ENCODE data around the gene ATAD3C.

The ATAD3C gene

DNA sequence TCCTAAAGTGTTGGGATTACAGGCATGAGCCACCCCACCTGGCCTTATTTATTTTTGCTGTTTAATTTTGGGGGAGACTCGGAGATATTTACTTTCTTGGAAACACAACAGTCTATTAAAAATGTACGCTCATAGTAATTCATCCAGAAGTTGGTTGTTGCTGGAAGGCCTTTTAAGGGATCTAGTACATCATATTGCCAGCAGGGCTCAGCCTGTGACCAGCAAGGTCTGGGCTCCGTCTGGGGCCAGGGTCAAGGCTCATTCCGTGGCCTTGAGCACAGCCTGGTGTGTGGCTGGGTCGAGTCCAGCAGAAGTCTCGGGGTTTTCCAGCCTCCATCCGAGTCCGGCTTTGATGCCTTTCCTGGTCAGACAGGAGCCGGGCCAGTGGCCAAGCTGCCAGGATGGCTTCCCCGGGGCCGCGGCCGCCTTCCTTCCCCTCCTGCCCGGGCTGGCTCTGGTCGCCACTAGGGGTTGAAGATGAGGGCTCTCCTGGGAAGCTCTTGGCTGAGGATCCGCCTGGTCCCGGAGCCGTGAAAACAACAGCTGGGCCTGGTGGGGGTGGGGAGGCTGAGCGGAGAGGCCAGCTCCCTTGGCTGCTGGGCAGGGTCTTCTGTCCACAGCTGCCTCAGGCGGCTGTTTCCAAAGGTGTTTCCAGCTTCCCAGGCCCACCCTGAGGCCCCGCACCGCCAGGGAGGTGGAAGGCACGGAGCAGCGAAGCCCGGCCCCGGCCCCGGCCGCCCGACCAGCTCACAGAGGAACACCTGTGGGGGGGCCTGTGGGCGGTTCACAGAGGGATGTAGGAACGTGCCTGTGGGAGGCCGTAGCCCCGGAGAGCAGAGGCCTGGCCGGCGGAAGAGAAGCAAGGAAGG lies 19.1 kb upstream of the ATAD3C start:
- in situ Hi-C loops (cut with MboI; ENCODE audit: low sequenced_read_pairs): no loop called here

DNA sequence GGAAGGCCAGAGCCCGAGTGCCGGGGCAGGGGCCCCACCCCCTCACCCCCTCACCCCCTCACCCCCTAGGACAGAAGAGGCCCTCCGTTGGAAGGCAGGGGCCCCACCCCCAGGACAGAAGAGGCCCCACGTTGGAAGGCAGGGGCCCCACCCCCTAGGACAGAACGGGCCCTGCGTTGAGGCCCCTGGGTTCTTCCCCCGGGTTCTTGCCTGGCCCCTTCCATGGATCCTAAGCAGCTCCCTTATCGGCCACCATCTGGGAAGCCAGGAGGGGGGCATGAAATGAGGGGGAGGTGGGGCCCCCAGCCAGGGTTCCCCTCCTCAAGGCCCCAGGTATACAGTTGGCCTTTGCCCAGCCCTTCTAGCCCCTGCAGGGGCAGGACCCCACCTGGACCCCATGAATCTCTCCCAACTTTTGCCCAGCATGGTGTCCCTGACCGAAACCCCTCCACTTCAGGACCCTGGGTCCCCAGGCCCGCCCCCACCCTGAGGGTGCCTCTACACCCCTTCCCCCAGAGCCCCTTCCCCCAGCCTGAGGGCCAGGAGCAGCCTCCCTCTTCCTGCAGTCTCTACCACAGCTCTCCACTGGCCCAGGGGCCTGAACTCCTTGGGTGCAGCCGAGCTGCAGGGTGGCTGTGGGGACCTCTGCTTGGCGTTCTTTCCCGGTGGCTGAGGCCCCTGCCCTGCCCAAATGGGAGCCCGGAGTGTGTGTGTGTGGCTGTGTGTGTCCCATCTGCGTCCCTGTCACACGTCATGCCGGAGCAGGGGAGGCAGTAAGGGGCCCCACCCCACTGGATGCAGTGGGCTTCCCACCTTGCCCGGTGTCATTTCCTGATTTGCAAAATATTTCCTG lies 18.3 kb upstream of the ATAD3C start:
- in situ Hi-C loops (cut with MboI; ENCODE audit: low sequenced_read_pairs): no loop called here

DNA sequence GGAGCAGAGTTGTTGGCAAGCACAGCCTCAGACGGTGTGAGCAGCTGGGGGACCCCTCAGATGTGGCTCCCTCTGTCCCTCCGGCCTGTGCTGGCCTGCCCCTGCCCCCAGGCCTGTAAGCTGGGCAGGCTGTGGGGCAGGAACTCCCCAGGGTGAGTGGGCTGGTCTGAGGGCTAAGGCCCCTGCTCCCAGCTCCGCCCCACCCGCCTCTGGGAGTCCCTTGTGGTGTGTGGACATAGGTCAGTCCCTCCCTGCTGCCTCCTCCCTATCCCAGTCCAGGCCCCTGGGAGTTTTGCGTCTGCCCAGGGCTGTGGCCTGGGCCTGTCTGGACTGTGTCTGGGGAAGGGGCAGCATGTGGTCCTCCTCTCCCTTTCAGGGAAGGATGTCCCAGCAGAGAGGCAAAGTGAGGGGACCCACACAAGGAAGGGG lies 17.6 kb upstream of the ATAD3C start:
- in situ Hi-C loops (cut with MboI; ENCODE audit: low sequenced_read_pairs): no loop called here

DNA sequence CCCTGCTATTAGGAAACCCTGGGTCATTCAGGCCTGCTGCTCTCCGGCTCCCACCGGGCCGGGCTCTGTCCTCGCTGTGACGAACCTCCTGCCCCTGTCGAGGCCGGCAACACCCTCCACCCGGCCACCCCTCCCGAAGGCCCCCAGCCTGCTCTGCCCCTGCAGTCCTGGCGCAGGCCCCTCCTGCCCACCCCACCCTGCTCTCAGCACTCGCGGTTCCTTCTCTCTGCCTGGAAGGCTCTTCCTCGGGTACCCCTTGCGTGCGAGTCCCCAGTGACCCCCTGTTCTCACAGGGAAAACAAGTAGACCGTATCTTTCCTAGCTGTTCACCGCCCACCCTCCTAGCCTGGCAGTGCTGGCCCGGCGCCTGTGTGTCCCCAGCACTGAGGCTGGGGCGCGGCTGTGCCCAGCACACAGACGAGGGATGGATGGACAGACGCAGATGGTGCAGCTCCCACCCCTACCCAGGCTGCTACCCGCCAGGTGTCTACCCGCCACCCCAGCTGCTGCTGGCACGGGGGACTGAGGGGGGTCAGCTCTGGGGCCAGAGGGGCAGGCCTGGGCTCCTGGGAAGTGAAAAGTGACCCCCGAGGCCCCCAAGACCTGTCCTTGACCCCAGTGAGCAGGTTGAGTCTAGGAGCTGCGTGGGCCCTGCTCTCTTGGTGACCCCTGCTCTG lies 17.1 kb upstream of the ATAD3C start:
- in situ Hi-C loops (cut with MboI; ENCODE audit: low sequenced_read_pairs): no loop called here

DNA sequence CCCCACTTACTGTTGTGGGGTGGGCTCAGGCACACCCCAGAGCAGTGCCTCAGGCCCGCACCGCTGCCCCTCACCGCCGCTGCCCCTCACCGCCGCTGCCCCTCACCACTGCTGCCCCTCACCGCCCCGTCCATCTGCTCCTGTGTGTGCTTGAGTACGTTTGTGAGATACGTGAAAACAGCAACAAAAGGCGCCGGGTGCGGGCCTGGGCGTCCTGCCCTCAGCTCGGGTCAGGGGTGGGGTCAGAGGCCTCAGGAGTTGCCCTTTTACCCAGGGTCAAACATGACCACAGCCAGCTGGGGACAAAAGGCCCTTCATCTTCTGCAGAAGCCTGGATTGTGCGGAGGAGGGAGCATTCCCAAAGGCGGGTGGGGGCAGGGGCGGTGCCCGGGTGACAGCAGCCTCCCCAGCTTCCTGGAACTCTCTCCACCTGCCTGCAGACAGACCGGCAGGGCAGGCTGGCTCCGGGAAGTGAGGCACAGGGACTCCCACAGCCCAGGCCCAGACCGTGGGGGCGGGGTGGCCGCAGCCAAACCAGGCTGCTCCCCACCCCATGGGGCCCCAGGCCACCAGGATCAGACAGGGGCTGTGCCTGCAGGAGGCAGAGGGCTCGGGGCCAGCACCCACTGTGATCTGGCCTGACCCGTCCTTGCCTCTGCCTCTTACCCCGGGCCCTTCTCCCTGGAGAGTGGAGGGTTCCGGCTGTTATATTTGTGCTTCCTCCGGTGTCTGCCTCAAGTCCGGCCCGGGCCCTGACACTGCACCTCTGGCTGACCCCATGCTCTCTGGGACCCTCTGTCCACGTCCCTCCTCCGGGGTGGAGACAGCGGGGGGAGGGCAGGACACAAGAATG lies 16.3 kb upstream of the ATAD3C start:
- in situ Hi-C loops (cut with MboI; ENCODE audit: low sequenced_read_pairs): no loop called here

DNA sequence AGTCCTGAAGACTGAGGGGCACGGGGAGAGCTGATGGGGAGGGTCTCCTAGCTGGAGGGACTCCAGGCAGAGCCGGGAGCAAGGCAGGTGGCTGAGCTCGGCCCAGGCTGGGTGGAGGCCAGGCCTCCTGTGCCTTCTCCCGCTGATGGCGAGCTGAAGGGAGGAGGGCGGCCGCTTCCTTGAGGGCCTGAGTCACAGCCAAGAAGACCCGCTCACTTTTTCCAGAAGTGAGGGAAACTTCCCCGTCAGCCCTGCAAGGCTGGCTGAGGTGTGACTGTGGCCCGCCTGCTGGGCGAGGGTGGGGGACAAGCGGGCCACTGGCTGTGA lies 15.7 kb upstream of the ATAD3C start:
- in situ Hi-C loops (cut with MboI; ENCODE audit: low sequenced_read_pairs): no loop called here

DNA sequence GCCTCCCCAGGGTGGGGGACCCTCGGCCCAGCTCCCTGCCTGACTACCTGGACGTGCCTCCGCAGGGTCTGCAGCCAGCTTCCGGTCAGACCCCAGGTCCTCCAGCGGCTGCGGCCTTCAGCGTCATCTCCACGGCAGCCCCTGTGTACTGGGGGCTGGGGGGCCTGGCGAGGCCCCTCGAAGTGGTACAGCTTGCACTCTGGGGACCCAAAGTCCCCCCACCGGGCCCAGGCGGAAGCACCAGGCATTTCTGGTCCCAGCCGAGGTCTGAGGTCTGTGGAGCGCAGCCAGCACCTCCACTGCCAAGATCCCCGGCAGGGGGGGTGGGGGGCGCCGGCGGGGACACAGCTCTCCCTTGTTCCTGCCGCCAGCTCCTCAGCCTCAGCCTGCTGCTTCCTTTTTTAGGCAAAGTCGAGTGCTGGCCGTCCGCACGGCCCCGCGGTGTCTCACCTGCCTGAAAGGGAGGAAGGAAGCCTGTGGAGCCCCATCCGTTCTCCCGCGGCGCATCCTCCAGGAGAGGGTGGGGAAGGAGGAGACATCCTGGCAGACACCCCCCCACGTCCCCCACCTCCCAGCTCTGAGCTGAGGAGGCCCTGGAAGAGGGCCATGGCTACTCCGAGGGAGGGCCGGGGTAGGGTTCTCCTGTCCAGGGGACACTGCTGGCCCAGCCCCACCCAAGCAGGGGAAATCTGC lies 15.2 kb upstream of the ATAD3C start:
- in situ Hi-C loops (cut with MboI; ENCODE audit: low sequenced_read_pairs): no loop called here

DNA sequence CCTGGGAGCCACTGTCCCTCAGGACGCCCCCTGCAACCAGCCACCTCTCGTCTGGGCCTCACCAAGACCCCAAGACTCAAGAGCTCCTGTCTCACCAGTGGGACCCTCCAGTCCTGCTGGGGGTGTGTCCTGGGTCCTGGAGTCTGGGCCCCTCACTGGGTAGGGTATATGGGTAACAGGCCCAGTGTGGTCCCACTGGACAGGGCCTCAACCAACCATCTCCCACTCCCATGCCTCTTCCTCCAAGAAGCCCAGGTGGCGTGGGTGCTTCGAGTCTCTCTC lies 14.7 kb upstream of the ATAD3C start:
- in situ Hi-C loops (cut with MboI; ENCODE audit: low sequenced_read_pairs): no loop called here

DNA sequence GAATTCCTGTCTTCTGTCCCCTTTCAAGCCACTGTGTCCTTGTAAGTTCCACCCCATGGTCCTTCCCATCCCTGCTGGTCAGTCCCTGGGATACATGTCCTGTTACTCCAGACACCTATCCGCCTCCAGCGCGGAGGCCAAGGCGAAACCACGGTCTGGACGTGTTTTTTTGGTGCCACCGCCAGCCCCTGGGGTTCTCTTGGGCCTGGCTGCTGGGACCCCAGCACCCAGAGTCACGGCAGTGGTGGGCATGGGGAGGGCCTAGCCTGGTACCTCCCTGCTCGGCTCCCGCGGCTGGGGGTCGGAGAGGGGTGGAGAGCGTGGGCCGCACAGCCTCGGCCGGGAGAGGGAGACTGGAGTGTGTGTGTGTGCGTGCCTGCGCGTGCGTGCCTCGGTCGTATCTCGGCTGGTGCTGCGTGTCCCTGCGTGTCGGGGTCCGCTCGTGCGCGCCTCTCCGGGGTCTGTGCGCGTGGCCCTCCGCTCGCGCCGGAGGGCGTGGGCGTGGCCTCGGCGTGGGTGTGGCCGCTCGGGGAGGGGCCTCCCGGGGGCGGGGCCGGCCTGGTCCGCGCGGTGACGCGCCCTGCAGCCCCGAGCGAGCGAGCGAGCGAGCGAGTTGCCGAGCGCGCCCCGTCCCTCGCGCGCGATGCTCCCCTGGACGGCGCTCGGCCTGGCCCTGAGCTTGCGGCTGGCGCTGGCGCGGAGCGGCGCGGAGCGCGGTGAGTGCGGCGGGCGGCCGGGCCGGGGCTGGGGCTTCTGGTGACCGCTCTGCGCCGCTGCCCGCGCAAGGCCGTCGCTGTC lies 14.2 kb upstream of the ATAD3C start, which contains the start of gene VWA1:
Gene VWA1, plus strand, starts transcription at position 585 of the 798 bp plus-strand sequence. Its CDS starts 59 bp downstream, at position 644.
- in situ Hi-C loops (cut with MboI; ENCODE audit: low sequenced_read_pairs): no loop called here

DNA sequence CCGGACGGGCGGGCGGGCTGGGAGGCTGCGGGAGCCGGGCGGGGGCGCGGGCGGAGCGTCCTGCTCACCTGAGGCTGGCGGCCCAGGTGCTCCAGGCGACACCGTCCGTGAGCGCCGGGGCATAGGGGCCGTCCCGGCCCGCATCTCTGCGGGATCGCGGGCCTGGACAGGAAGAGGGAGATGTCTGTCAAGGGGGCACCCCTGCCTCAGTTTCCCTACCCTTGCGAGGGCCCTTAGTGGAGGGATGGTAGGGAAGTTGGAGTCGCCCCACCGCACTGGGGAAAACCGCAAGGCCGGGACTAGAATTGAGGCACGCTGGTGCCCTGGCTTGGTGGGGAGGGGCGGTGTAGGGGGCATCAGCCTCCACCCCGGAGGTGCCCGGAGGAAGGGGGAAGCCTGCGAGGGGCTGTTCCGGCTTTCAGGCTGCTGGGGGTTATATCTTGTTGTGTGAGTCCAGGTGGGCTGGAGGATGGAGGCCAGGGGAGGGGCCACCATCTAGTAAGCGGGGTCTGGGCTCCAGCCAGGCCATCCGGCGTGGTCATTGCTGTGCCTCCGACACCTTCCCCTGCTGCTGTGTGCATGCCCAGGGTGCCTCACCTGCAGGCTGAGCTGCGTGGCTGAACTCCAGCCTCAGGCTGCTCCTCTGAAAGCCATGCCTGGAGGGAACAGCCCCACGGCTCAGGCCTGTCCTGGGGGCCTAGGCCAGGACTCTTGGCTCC lies 13.4 kb upstream of the ATAD3C start:
- in situ Hi-C loops (cut with MboI; ENCODE audit: low sequenced_read_pairs): no loop called here

DNA sequence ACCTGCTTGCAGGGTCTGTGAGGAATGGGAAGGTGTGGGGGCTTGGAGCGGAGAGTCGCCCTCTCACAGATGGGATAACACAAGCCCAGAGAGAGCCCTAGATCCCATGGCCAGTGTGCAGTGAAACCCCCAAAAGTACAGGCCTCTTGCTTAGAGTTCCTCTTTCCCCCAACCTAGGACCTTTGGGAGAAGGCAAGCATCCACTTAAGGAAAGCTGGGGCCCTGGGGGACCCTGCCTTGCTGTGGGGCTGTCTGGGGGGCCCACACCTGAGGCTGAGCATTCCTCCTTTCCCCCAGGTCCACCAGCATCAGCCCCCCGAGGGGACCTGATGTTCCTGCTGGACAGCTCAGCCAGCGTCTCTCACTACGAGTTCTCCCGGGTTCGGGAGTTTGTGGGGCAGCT lies 12.9 kb upstream of the ATAD3C start:
- in situ Hi-C loops (cut with MboI; ENCODE audit: low sequenced_read_pairs): no loop called here

DNA sequence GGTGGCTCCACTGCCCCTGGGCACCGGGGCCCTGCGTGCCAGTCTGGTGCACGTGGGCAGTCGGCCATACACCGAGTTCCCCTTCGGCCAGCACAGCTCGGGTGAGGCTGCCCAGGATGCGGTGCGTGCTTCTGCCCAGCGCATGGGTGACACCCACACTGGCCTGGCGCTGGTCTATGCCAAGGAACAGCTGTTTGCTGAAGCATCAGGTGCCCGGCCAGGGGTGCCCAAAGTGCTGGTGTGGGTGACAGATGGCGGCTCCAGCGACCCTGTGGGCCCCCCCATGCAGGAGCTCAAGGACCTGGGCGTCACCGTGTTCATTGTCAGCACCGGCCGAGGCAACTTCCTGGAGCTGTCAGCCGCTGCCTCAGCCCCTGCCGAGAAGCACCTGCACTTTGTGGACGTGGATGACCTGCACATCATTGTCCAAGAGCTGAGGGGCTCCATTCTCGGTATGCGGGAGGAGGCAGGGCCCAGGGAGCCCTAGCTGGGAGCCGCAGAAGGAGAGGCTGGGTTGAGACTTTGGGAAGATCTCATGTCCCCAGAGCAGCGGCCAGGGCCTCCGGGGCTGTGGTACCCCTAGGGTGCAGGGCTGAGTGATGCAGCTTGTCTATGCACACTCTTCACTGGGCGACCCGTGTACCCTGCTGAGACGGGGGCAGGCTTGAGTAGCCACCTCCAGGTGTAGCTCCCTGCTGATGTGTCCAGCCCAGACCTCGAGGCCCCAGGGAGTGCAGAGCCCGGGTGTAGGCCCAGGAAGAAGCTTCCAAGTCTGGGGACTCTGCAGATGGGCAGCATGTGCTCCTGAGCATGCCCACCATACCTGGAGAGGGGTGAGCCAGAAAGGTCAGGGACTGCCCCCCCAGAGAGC lies 12.2 kb upstream of the ATAD3C start:
- in situ Hi-C loops (cut with MboI; ENCODE audit: low sequenced_read_pairs): no loop called here

DNA sequence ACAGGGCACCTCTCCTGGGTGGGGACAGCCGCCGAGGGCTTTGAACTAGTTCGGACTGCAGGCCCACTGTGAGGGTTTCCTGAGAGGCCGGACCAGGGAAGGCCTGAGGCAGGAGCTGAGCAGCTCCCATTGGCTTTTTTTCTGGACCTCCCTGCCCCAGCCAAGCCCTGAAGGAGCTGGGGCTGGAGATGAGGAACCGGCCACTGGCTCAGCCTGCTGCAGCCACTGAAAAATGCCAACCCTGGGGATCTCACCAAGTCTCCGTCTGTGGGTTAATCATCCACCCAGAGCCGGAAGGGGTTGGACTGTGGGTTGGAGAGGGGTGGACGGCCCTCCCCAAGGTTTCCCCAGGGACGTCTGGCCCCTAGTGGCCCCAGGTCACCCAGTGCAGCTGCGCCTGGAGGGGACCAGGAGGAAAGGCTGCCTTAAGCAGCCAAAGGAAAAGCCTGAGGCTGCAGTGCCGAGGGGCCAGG lies 11.5 kb upstream of the ATAD3C start:
- in situ Hi-C loops (cut with MboI; ENCODE audit: low sequenced_read_pairs): no loop called here

DNA sequence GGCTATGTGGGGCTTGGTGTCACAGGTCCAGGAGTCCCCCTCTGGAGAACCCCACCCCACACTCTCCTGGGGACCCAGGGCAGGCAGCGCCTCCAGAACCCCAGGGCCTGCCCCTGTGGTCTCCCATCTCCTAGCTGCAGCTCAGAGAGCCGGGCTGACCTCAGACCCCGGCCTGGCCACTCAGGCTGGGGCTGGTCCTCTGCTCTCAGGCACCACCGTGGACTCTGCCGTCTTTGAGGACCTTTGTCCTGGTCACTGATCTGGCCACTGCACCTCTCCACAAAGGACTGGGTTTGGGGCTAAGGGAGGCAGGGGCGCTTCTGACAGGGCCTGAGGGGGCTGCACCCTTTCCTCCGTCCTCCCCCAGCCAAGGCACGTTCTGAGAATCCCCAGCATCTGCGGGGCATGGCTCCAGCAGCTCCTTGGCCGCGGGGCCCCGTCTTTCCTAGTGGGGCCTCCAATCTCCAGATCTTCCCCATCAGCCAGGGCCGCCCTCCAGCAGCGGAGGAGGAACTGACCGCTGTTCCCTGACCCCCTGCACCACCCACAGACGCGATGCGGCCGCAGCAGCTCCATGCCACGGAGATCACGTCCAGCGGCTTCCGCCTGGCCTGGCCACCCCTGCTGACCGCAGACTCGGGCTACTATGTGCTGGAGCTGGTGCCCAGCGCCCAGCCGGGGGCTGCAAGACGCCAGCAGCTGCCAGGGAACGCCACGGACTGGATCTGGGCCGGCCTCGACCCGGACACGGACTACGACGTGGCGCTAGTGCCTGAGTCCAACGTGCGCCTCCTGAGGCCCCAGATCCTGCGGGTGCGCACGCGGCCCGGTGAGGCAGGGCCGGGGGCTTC lies 10.7 kb upstream of the ATAD3C start:
- in situ Hi-C loops (cut with MboI; ENCODE audit: low sequenced_read_pairs): no loop called here

DNA sequence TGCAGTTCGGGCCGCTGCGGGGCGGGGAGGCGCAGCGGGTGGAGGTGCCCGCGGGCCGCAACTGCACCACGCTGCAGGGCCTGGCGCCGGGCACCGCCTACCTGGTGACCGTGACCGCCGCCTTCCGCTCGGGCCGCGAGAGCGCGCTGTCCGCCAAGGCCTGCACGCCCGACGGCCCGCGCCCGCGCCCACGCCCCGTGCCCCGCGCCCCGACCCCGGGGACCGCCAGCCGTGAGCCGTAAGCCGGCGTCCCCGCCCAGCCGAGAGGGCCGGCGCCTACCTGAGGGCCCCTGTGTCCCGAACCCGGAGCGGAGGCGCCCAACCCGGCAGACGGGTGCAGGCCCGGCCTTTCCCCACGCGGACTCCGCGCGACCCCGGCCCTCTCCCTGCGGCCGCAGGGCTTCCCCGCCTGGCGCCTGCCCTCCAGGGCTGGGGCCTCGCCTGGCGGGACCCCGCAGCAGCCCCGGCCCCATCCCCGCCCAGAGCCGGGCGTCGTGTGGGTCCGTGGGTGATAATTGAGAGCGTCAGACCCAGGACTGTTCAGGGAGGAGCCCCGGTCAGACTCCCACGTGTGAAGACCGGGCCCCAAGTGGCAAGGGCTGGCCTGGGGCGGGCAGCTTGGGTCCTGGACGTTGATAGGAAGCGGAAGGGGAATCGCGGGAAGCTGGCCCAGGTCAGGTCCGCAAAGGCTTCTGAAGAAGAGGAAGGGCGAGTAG lies 9.8 kb upstream of the ATAD3C start:
- in situ Hi-C loops (cut with MboI; ENCODE audit: low sequenced_read_pairs): no loop called here

Data from HL-60/S4 (cell line).